NCI-H1436 (cell line): ENCODE data around the gene SOAT2.
"Not testable (repeated sequence)": the region's sequence is repeated elsewhere in the genome, so short reads cannot be mapped to it uniquely, and the experiment has no call there.

Source experiments
- DNase-seq: peaks from one replicate; lab custom pipeline; 2025; lab: John Stamatoyannopoulos, UW

Gene SOAT2

GRCh38 chr12:53086361-53086760 lies 16.9 kb upstream of the SOAT2 start:
- no peak for DNase-seq

- DNase-seq = no peak
These were observed 13.2 kb upstream of the SOAT2 start for GRCh38 chr12:53090105-53090504.

DNA sequence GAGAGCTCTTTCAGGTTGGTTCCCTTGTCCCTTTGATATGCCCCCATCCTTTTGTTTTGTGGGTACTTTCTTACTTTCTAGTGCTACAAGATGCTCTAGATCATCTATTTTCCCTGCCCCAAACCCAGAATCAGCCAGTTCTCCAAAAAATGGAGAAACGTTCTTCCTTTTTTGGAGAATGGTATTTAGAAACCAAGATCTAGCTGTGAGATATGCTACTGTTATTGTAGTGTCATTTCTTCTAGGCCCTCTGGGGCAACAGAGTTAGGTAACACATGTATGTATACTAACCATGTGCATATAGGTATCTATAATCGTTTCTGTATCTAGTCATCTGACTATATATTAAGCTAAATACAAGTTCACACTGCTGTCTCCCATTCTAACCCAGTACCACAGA lies 12.7 kb upstream of the SOAT2 start:
- DNase-seq = no peak

GRCh38 chr12:53091756-53092155 lies 11.5 kb upstream of the SOAT2 start:
- no peak for DNase-seq

- DNase-seq = no peak
These were observed 9.4 kb upstream of the SOAT2 start for GRCh38 chr12:53093777-53094393.

DNA sequence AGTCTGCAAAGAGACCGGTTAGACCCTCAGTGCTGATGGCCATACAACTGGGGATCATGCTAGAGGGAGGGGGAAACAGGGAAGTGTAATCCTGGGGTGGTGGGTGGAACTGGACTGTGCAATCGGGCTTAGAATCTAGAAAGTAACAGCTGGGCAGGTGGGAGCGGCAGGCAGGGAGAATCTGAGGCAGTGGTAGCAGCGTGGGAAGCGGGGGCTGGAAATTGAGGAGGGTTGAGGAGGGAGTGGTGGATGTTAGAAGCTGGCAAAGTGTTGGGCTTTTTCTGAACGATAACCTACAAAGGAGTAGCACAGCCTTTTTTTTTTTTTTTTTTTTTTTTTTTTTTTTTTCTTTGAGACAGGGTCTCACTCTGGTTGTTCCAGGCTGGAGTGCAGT lies 8.9 kb upstream of the SOAT2 start:
- no peak for DNase-seq

- DNase-seq = not testable (repeated sequence)
These were observed 8.3 kb upstream of the SOAT2 start for GRCh38 chr12:53094796-53095595.

- DNase-seq = not testable (repeated sequence)
These were observed 7.7 kb upstream of the SOAT2 start for GRCh38 chr12:53095596-53095895.

DNA sequence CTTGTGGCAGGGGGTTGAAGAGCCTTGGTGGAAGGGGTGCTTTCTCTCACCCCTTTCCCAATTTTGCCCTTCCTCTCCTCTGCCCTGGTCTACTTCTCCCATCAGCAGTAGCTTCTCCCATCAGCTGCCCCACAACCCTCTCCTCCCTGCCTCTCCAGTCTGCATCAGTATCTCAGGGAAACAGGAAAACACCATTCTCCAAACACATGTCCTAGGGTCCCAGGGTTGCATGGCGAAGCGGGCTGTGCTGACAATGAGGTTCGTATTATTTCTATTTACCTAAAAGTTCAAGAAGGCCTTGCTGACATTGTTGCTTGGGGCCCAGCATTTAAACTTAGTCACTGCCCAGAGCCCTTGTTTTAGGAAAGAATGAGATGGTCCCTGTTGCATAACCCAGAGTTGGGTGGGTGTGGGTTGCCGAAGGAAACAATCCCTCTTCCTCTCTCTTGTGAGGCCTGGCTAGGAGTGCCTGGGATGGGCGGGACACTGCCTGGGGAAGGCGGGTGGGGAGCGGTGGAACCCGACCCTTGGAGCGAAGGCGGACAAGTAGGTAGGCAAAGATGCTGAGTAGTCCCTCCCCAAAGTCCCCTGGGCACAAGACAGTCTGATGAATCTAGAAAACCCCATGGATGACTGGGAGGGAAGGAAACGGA lies 7.1 kb upstream of the SOAT2 start:
- no peak for DNase-seq

- DNase-seq = no peak
These were observed 6.5 kb upstream of the SOAT2 start for GRCh38 chr12:53096759-53097158.

GRCh38 chr12:53097207-53097563 lies 6.1 kb upstream of the SOAT2 start:
- no peak for DNase-seq

- DNase-seq = peak; percentile 41
These were observed 5.5 kb upstream of the SOAT2 start, which contains the start of gene IGFBP6 for GRCh38 chr12:53097564-53098353. Gene IGFBP6, plus strand, starts transcription at chr12:53097667. Its CDS starts 51 bp downstream, at chr12:53097718.

- no peak for DNase-seq
These were observed 4.8 kb upstream of the SOAT2 start for GRCh38 chr12:53098354-53098981.

DNA sequence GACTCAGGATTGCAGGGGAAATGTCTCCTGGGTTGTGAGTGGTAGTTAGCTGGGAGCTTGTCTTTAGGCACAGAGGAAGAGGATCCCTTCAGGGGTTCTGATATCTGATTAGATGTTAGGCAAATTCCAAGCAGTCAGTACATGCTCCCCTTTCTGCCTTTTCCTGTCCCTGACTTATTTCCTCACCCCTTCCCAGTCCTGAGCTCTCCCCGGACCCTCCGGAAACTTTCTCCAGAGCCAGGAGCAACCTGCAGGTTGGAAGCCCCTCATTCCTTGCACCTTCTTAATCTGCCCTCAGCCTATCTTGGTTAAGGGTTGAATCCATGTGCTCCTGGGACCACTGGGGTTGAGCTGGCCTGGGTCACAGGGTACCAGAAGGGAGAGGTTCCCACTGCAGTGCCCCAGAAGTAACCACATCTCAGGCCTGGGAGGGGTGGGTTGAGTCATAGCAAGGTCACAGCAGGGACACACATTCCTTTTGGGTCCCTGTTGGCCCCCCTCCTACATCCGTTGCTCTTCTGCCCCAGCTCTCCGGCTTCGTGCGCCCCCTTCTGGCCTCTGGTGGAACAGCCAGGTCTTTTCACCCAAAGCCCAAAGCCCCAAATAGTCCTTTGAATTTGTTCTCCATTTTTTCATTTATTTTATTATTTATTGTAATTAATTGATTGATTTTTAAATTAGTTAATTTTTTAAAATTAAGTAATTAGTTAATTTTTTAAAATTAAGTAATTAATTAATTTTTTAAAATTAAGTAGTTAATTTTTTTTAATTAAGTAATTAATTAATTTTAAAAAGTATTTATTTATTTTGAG lies 4.0 kb upstream of the SOAT2 start:
- DNase-seq = peak; percentile 46

- no peak for DNase-seq
These were observed 2.7 kb upstream of the SOAT2 start for GRCh38 chr12:53100466-53101151.

DNA sequence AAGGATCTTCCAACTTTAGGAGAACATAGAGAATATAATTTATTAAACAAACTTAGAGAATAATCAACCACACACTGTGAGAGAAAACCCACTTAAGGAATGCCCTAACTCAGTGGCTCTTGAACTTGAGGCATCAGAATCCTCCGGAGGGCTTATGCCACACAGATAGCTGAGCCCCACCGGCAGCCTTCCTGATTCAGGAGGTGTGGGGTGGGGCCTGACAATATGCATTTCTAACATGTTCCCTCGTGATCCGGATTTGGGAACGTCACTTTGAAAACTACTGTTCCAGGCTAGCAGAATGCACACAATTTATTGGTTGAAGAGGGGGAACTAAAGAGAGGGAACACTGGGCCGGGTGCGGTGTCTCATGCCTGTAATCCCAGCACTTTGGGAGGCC lies 2.0 kb upstream of the SOAT2 start:
- no peak for DNase-seq

- no peak for DNase-seq
These were observed 1.1 kb upstream of the SOAT2 start for GRCh38 chr12:53101931-53102781.

GRCh38 chr12:53103860-53104305 lies 597 bp downstream of the SOAT2 start:
- DNase-seq = no peak

GRCh38 chr12:53105256-53105655 lies 2.0 kb downstream of the SOAT2 start:
- DNase-seq = no peak
